Measurements from ENCODE around the gene TCERG1L.

GRCh38 chr10:131145756-131146155 lies 165.8 kb downstream of the TCERG1L start:
- TF ChIP-seq, protein P1, sequence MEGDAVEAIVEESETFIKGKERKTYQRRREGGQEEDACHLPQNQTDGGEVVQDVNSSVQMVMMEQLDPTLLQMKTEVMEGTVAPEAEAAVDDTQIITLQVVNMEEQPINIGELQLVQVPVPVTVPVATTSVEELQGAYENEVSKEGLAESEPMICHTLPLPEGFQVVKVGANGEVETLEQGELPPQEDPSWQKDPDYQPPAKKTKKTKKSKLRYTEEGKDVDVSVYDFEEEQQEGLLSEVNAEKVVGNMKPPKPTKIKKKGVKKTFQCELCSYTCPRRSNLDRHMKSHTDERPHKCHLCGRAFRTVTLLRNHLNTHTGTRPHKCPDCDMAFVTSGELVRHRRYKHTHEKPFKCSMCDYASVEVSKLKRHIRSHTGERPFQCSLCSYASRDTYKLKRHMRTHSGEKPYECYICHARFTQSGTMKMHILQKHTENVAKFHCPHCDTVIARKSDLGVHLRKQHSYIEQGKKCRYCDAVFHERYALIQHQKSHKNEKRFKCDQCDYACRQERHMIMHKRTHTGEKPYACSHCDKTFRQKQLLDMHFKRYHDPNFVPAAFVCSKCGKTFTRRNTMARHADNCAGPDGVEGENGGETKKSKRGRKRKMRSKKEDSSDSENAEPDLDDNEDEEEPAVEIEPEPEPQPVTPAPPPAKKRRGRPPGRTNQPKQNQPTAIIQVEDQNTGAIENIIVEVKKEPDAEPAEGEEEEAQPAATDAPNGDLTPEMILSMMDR (IDR thresholded peaks at IDR 0.05 in 8 of 11, conservative IDR thresholded peaks at IDR 0.05 in 3 of 11): no peak
- no peak for TF ChIP-seq POLR2AphosphoS5 (IDR thresholded peaks at IDR 0.05)
